GM23248 (cell line): ENCODE measurements around the gene TBC1D24.

Source experiments
- EZH2 ChIP-seq: fragments of 200-600 bp; sonication (generic); IDR thresholded peaks from 2 replicates; pipeline ENCODE4 v1.6.1; 2018; ENCODE audit warnings: antibody characterized with exemption, mild to moderate bottlenecking; ENCODE audit not compliant: insufficient read depth, poor library complexity, severe bottlenecking
- EZH2phosphoT487 ChIP-seq: fragments of 200-600 bp; sonication (generic); IDR thresholded peaks from 2 replicates; pipeline ENCODE4 v1.6.1; 2018; ENCODE audit warnings: antibody characterized with exemption, moderate library complexity, mild to moderate bottlenecking, low read depth; ENCODE audit not compliant: insufficient read depth

- TF ChIP-seq EZH2phosphoT487 (no peak), EZH2 (no peak)
These were observed 17.0 kb upstream of the TBC1D24 start for GRCh38 chr16:2457946-2458345.
